HT-29 (cell line): ENCODE data around the gene AWAT2. TPM values are rescaled to one million over a fixed set of nuclear protein-coding genes. Genes with fewer than 3 reads are reported as not detected.

Experiments
- DNase-seq: peaks from one replicate; pipeline ENCODE4 v3.0.0-alpha.2; 2015; ENCODE audit warnings: low spot score
- total RNA-seq: library from RNA; depleted of rRNA; stranded (reverse); fragments of >200 nt; shearing (Covaris generic); gene quantifications from 2 replicates; pipeline ENCODE4 v1.2.3, GENCODE V29; 2014

AWAT2 gene
- total RNA-seq, 1 experiment from 2014 or later = not detected

GRCh38 chrX:70042399-70043371, 7.1 kb downstream of the AWAT2 start:
- peak; percentile 21 for DNase-seq

- no peak for DNase-seq
These were observed 7.7 kb downstream of the AWAT2 start for GRCh38 chrX:70041993-70042392.

- DNase-seq = no peak
These were observed 10.0 kb downstream of the AWAT2 start for GRCh38 chrX:70039758-70040157.

GRCh38 chrX:70038951-70039350, 10.8 kb downstream of the AWAT2 start:
- no peak for DNase-seq

GRCh38 chrX:70038515-70038914, 11.2 kb downstream of the AWAT2 start:
- DNase-seq = no peak

- DNase-seq = no peak
These were observed 15.1 kb downstream of the AWAT2 start for GRCh38 chrX:70034646-70035045.

- DNase-seq = peak; percentile 27
These were observed 16.2 kb downstream of the AWAT2 start for GRCh38 chrX:70033348-70034051.

GRCh38 chrX:70032792-70033191, 16.9 kb downstream of the AWAT2 start:
- no peak for DNase-seq

- peak; percentile 75 for DNase-seq
These were observed 19.4 kb downstream of the AWAT2 start for GRCh38 chrX:70030301-70030767.

- no peak for DNase-seq
These were observed 19.9 kb downstream of the AWAT2 start for GRCh38 chrX:70029863-70030262.

- no peak for DNase-seq
These were observed 22.9 kb downstream of the AWAT2 start for GRCh38 chrX:70026851-70027200.

GRCh38 chrX:70026112-70026850, 23.5 kb downstream of the AWAT2 start:
- DNase-seq = no peak

GRCh38 chrX:70025464-70025863, 24.3 kb downstream of the AWAT2 start:
- DNase-seq = no peak

- peak; percentile 13 for DNase-seq
These were observed 27.1 kb downstream of the AWAT2 start for GRCh38 chrX:70022616-70023015.

- no peak for DNase-seq
These were observed 33.2 kb downstream of the AWAT2 start for GRCh38 chrX:70016513-70016912.

GRCh38 chrX:70013466-70014381, 36.0 kb downstream of the AWAT2 start:
- DNase-seq = no peak

GRCh38 chrX:70012756-70013155, 37.0 kb downstream of the AWAT2 start:
- no peak for DNase-seq

GRCh38 chrX:70009970-70010369, 39.8 kb downstream of the AWAT2 start:
- no peak for DNase-seq

- DNase-seq = no peak
These were observed 40.7 kb downstream of the AWAT2 start for GRCh38 chrX:70009049-70009448.

GRCh38 chrX:70007946-70008345, 41.8 kb downstream of the AWAT2 start:
- DNase-seq = no peak
